Stomach (tissue), 9 donors: ENCODE data around the gene HLCS. TPM values are rescaled to one million over a fixed set of nuclear protein-coding genes. Genes with fewer than 3 reads are reported as not detected.
A peak's percentile ranks its signal among the peaks of the same experiment; 100 is the strongest.

Experiments used
- DNase-seq, 2 donors: peaks; one replicate each; pipeline versions ENCODE4 v3.0.0 to v3.0.0-alpha.2; 2013 to 2019
- H3K27ac ChIP-seq, 5 donors: fragments of 200-600 bp in 4 of 5; sonication (generic) in 4 of 5; one replicate each; pipeline ENCODE4 v1.5.1; 2013 to 2019; ENCODE audit warnings: mild to moderate bottlenecking in 1 of 5, moderate library complexity in 1 of 5
- H3K27me3 ChIP-seq, 3 donors: fragments of 200-600 bp; sonication (generic); one replicate each; pipeline ENCODE4 v1.5.1; 2017 to 2019; ENCODE audit warnings: mixed run types in 1 of 3
- H3K36me3 ChIP-seq, 4 donors: fragments of 200-600 bp; sonication (generic); 1 replicate in 3 of 4; 2 replicates in 1 of 4; pipeline ENCODE4 v1.5.1; 2016 to 2019
- H3K4me1 ChIP-seq, 4 donors: fragments of 200-600 bp; sonication (generic); one replicate each; pipeline ENCODE4 v1.5.1; 2016 to 2019
- H3K4me3 ChIP-seq, 4 donors: fragments of 200-600 bp; sonication (generic) in 3 of 4; one replicate each; pipeline ENCODE4 v1.5.1; 2016 to 2019; ENCODE audit warnings: mild to moderate bottlenecking in 1 of 4
- H3K9me3 ChIP-seq, 4 donors: fragments of 200-600 bp; sonication (generic); one replicate each; pipeline ENCODE4 v1.5.1; 2016 to 2019
- EP300 ChIP-seq: sonication (generic); formaldehyde crosslinking; IDR thresholded peaks from one replicate; pipeline ENCODE4 v1.6.1; 2017; ENCODE audit warnings: antibody characterized with exemption
- POLR2A ChIP-seq, 4 donors: fragments of 450-650 bp; IDR thresholded peaks; one replicate each; pipeline ENCODE4 v1.6.1; 2016; ENCODE audit warnings: antibody characterized with exemption in 4 of 4, control low read depth in 2 of 4, mild to moderate bottlenecking in 1 of 4, moderate library complexity in 1 of 4
- POLR2AphosphoS5 ChIP-seq, 3 donors: sonication (generic); formaldehyde crosslinking; IDR thresholded peaks; one replicate each; pipeline ENCODE4 v1.6.1; 2016; ENCODE audit warnings: antibody characterized with exemption in 3 of 3
- WGBS, 5 donors: extraction: QIAGEN DNeasy Blood & Tissue Kit in 3 of 5; methylation state at CpG; one replicate each; pipeline versions ENCODE4 v1.1.5 to v1.1.7; 2013 to 2018; 5-methylcytosine and 5-hydroxymethylcytosine counted together
- intact Hi-C: fragments of 100-400 bp; cut with DNase I; formaldehyde crosslinking; loops from one replicate; pipeline ENCODE4 v1.15.1; 2023; ENCODE audit warnings: low total_unique reads
- polyA plus RNA-seq, 3 donors: library from polyadenylated mRNA; stranded (reverse); fragments of 200-250 nt; gene quantifications; one replicate each; pipeline ENCODE4 v1.2.3, GENCODE V29; 2013
- total RNA-seq, 5 donors: library from RNA; depleted of rRNA; stranded (reverse); fragments of >200 nt; gene quantifications; one replicate each; pipeline versions ENCODE4 v1.1.0 to v1.2.3, GENCODE V29; 2014 to 2016
- TF ChIP-seq, protein P1 (sequence below), 7 experiments: fragments of 450-650 bp in 4 of 7; fragments of 200-600 bp in 3 of 7; sonication (generic) in 3 of 7; IDR thresholded peaks; one replicate each; pipeline ENCODE4 v1.5.1; 2016 to 2019; ENCODE audit warnings: antibody characterized with exemption in 7 of 7, control low read depth in 2 of 7, mild to moderate bottlenecking in 1 of 7
- donor health status: healthy with polysubstance abuse.
- donor health status: Bipolar disorder and iron deficiency.
- donor health status: healthy.

Gene HLCS
- total and polyA plus RNA-seq, 8 donors: 2.3 to 35.1 (median 13.9) TPM

DNA sequence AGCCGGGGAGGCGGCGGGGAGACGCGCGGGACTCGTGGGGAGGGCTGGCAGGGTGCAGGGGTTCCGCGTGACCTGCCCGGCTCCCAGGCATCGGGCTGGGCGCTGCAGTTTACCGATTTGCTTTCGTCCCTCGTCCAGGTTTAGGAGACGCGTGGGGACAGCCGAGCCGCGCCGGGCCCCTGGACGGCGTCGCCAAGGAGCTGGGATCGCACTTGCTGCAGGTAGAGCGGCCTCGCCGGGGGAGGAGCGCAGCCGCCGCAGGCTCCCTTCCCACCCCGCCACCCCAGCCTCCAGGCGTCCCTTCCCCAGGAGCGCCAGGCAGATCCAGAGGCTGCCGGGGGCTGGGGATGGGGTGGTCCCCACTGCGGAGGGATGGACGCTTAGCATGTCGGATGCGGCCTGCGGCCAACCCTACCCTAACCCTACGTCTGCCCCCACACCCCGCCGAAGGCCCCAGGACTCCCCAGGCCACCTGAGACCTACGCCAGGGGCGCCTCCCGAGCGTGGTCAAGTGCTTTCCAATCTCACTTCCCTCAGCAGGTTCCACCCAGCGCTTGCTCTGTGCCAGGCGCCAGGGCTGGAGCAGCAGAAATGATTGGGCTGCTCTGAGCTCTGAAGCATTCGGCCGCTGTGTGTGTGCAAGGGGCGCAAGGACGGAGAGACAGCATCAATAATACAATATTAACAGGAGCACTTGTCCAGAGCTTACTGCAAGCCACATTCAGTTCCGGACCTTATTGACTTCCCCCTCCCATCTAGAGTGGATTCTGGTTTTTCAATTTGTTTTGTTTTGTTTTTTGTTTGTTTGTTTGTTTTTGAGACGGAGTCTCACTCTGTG is 257.2 kb downstream of the HLCS start:
- peak overlapping the region in 4 of 5 donors; percentile 26 to 89 (median 58) for H3K27ac ChIP-seq
- DNase-seq: peak; percentile 26 to 29
- H3K36me3 ChIP-seq: no peaks in the 10 kb centered on the region
- H3K9me3 ChIP-seq: no peaks in the 10 kb centered on the region
- WGBS, 5 donors: 30 to 55% (median 51%) methylated on average over 22 to 55 of the region's 55 CpGs
- TF ChIP-seq POLR2AphosphoS5 (IDR thresholded peaks at IDR 0.05) (no peak), EP300 (no peak), POLR2A (IDR thresholded peaks at IDR 0.05) (no peak)
- TF ChIP-seq, protein P1, sequence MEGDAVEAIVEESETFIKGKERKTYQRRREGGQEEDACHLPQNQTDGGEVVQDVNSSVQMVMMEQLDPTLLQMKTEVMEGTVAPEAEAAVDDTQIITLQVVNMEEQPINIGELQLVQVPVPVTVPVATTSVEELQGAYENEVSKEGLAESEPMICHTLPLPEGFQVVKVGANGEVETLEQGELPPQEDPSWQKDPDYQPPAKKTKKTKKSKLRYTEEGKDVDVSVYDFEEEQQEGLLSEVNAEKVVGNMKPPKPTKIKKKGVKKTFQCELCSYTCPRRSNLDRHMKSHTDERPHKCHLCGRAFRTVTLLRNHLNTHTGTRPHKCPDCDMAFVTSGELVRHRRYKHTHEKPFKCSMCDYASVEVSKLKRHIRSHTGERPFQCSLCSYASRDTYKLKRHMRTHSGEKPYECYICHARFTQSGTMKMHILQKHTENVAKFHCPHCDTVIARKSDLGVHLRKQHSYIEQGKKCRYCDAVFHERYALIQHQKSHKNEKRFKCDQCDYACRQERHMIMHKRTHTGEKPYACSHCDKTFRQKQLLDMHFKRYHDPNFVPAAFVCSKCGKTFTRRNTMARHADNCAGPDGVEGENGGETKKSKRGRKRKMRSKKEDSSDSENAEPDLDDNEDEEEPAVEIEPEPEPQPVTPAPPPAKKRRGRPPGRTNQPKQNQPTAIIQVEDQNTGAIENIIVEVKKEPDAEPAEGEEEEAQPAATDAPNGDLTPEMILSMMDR (IDR thresholded peaks at IDR 0.05): no peak
- intact Hi-C loops: no loop called here
- H3K4me1 ChIP-seq: peaks cover 43 to 77% (median 61%) of the 10 kb centered on the region in 4 donors
- H3K27me3 ChIP-seq: peaks cover 35 to 98% (median 67%) of the 10 kb centered on the region in 3 donors
- peak overlapping the region; percentile 22 to 69 (median 28) for H3K4me3 ChIP-seq

DNA sequence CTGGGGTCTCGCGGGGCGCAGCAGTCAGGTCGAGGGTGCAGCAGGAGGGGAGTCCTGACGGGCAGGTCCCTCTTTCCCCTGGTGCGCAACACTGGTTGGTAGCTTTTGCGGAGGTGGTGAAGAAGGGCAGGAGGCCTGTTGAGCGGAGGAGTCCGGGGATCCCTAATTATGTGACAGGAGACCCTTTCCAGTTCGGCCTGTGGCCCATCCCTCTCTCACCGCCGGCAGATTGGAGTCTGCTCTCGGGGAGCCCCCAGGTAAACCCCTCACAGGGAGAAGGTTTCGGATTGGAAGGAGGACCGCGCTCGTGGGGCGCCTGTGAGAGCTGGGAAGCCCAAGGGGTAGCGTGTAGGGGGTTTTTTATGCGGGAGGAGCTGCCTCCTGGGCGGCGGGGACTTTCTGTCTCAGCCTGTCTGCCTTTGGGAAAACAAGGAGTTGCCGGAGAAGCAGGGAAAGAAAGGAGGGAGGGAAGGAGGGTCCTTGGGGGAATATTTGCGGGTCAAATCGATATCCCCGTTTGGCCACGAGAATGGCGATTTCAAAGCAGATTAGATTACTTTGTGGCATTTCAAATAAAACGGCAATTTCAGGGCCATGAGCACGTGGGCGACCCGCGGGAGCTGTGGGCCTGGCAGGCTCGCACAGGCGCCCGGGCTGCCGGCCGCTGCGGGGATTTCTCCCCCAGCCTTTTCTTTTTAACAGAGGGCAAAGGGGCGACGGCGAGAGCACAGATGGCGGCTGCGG is 258.0 kb downstream of the HLCS start:
- Histone ChIP-seq H3K4me1 (peaks cover 43 to 77% (median 63%) of the 10 kb centered on the region in 4 donors), H3K9me3 (no peaks in the 10 kb centered on the region), H3K36me3 (no peaks in the 10 kb centered on the region), H3K4me3 (peak overlapping the region; percentile 22 to 69 (median 28)), H3K27me3 (peaks cover 41 to 99% (median 75%) of the 10 kb centered on the region in 3 donors), H3K27ac (peak overlapping the region in 4 of 5 donors; percentile 26 to 89 (median 78))
- no peak for TF ChIP-seq EP300
- TF ChIP-seq POLR2AphosphoS5 (IDR thresholded peaks at IDR 0.05): no peak
- TF ChIP-seq, protein P1 (IDR thresholded peaks at IDR 0.05): no peak
- TF ChIP-seq POLR2A (IDR thresholded peaks at IDR 0.05): no peak
- 25 to 58% (median 43%) methylated on average over 35 to 44 of the region's 44 CpGs for WGBS, 5 donors
- intact Hi-C loops: no loop called here
- peak; percentile 21 to 24 for DNase-seq

DNA sequence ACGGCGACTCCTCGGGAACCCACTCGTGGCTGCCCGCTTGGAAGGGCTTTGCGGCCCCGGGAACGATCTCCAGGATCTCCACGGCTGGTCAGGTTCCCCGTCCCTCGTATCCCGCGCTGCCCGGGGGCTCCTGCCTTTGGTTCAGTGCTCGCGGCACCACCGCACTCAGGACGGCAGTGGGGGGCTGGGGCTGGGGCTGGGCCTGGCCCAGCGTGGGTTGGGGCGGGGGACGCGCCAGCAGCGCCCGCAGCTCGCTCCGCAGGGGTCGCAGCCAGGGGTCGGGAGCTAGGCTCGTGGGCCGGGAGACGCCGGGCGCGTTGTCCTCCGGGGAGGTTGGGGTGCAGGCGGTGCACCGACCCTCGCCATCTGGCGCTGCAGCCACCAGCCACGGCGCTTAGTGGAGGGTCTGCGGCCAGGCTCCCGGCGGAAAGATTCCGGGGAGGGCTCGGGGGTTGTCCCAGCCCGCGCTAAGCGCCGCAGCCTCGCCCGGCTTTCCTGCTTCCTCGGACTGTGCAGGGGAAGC is 258.6 kb downstream of the HLCS start:
- 30 to 58% (median 45%) methylated on average over 14 to 53 of the region's 53 CpGs for WGBS, 5 donors
- DNase-seq: no peak
- H3K27me3 ChIP-seq: peaks cover 46 to 100% (median 81%) of the 10 kb centered on the region in 3 donors
- H3K27ac ChIP-seq: peak overlapping the region in 3 of 5 donors; percentile 67 to 89 (median 88)
- H3K4me3 ChIP-seq: peak overlapping the region; percentile 22 to 69 (median 28)
- H3K36me3 ChIP-seq: no peaks in the 10 kb centered on the region
- TF ChIP-seq, protein P1 (IDR thresholded peaks at IDR 0.05): no peak
- TF ChIP-seq EP300: no peak
- no peak for TF ChIP-seq POLR2A (IDR thresholded peaks at IDR 0.05)
- no peak for TF ChIP-seq POLR2AphosphoS5 (IDR thresholded peaks at IDR 0.05)
- H3K9me3 ChIP-seq: no peaks in the 10 kb centered on the region
- intact Hi-C loops: no loop called here
- peaks cover 43 to 76% (median 63%) of the 10 kb centered on the region in 4 donors for H3K4me1 ChIP-seq
